PC-9 (cell line): ENCODE measurements around the gene TAC3. TPM values are rescaled to one million over a fixed set of nuclear protein-coding genes. Genes with fewer than 3 reads are reported as not detected.

Experiments used
- BruUV-seq: library from RNA; stranded (reverse); fragments of 400-500 nt; replicated peaks from 2 replicates; lab custom pipeline; 2021; lab: Mats Ljungman, UMichigan
- CTCF ChIA-PET: fragments of 300-600 bp; sonication (Branson Sonifier 250); formaldehyde crosslinking; loops from one replicate; lab custom pipeline; 2022; ENCODE audit warnings: antibody characterized with exemption; lab: Charles Lee
- POLR2A ChIA-PET: fragments of 300-600 bp; sonication (Branson Sonifier 250); formaldehyde crosslinking; loops from one replicate; lab custom pipeline; 2022; ENCODE audit warnings: antibody characterized with exemption; ENCODE audit not compliant: unreplicated experiment; lab: Charles Lee
- DNase-seq, 2 experiments: peaks; one replicate each; pipeline versions ENCODE4 v3.0.0 to v3.0.0-alpha.2; 2015 to 2022; ENCODE audit warnings: mixed read lengths in 1 of 2
- H2AFZ ChIP-seq: fragments of 200-600 bp; sonication (generic); 2 replicates; pipeline ENCODE4 v1.8.1; 2017; ENCODE audit warnings: antibody characterized with exemption
- H3F3A ChIP-seq: fragments of 200-600 bp; sonication (generic); 2 replicates; pipeline ENCODE4 v1.8.1; 2017; ENCODE audit warnings: antibody characterized with exemption, mild to moderate bottlenecking, low read depth; ENCODE audit not compliant: insufficient read depth
- H3K27ac ChIP-seq: fragments of 200-600 bp; sonication (generic); 2 replicates; pipeline ENCODE4 v1.6.1; 2016; ENCODE audit warnings: mixed run types
- H3K27me3 ChIP-seq: fragments of 200-600 bp; sonication (generic); 2 replicates; pipeline ENCODE4 v1.6.1; 2016; ENCODE audit warnings: low read depth, mixed run types; ENCODE audit not compliant: insufficient read depth
- H3K36me3 ChIP-seq: fragments of 200-600 bp; sonication (generic); 2 replicates; pipeline ENCODE4 v1.6.1; 2016; ENCODE audit warnings: low read depth, mixed run types
- H3K4me1 ChIP-seq: fragments of 200-600 bp; sonication (generic); replicated peaks from 2 replicates; pipeline ENCODE4 v1.6.1; 2016; ENCODE audit warnings: mixed run types; ENCODE audit not compliant: insufficient read depth
- H3K4me2 ChIP-seq: fragments of 200-600 bp; sonication (generic); 2 replicates; pipeline ENCODE4 v1.6.1; 2017; ENCODE audit warnings: mixed run types
- H3K4me3 ChIP-seq: fragments of 200-600 bp; sonication (generic); 2 replicates; pipeline ENCODE4 v1.6.1; 2016; ENCODE audit warnings: mixed run types
- H3K79me2 ChIP-seq: fragments of 200-600 bp; sonication (generic); 2 replicates; pipeline ENCODE4 v1.6.1; 2017; ENCODE audit warnings: low read depth, mixed run types
- H3K9me2 ChIP-seq: fragments of 200-600 bp; sonication (generic); 2 replicates; pipeline ENCODE4 v1.8.1; 2017; ENCODE audit warnings: mild to moderate bottlenecking; ENCODE audit not compliant: insufficient read depth
- H3K9me3 ChIP-seq: fragments of 200-600 bp; sonication (generic); 2 replicates; pipeline ENCODE4 v1.8.1; 2016; ENCODE audit warnings: low read depth; ENCODE audit not compliant: insufficient read depth
- H4K20me1 ChIP-seq: fragments of 200-600 bp; sonication (generic); 2 replicates; pipeline ENCODE4 v1.8.1; 2017; ENCODE audit not compliant: insufficient read depth
- CTCF ChIP-seq: fragments of 200-600 bp; sonication (generic); conservative IDR thresholded peaks from 2 replicates; pipeline ENCODE4 v1.6.1; 2017; ENCODE audit warnings: mixed run types, antibody characterized with exemption, mild to moderate bottlenecking, moderate library complexity
- EZH2 ChIP-seq: fragments of 200-600 bp; sonication (generic); IDR thresholded peaks from 2 replicates; pipeline ENCODE4 v1.8.0; 2017; ENCODE audit warnings: antibody characterized with exemption, low read depth
- intact Hi-C: fragments of 100-400 bp; cut with micrococcal nuclease; formaldehyde crosslinking; loops from one replicate; pipeline ENCODE4 v1.10.0; 2022; ENCODE audit not compliant: unreplicated experiment
- total RNA-seq: library from RNA; stranded (reverse); gene quantifications from 2 replicates; pipeline ENCODE4 v1.2.3, GENCODE V29; 2021

Gene TAC3
- total RNA-seq, 1 experiment from 2014 or later: not detected

GRCh38 chr12:57031789-57032188 lies 15.5 kb upstream of the TAC3 start:
- intact Hi-C loops: loop anchor here (2.0 kb wide), 1 partner anchor 55 kb away; no protein-coding TSS in a partner anchor

GRCh38 chr12:57031138-57031725 lies 14.9 kb upstream of the TAC3 start:
- Histone ChIP-seq H4K20me1 (no peaks in the 10 kb centered on the region), H3K27me3 (peaks cover 43% of the 10 kb centered on the region), H3K36me3 (no peaks in the 10 kb centered on the region), H3K4me1 (no peaks in the 10 kb centered on the region), H2AFZ (no peak overlapping the region), H3K9me2 (no peaks in the 10 kb centered on the region), H3K27ac (no peak overlapping the region), H3F3A (no peaks in the 10 kb centered on the region), H3K79me2 (no peaks in the 10 kb centered on the region), H3K4me3 (no peak overlapping the region), H3K9me3 (no peaks in the 10 kb centered on the region), H3K4me2 (no peak overlapping the region)
- TF ChIP-seq CTCF: no peak
- TF ChIP-seq EZH2: no peak
- peak in 1 of 2 experiments; percentile 11 for DNase-seq
- POLR2A ChIA-PET: no interaction called here
- intact Hi-C loops: no loop called here
- no TSS peak for BruUV-seq
- CTCF ChIA-PET: interaction anchor here (0.6 kb wide), 1 partner anchor 525 kb away, joined by 3 read pairs; no protein-coding TSS in a partner anchor

More at GRCh38 chr12:57031789-57032188, 15.5 kb upstream of the TAC3 start:
- Histone ChIP-seq H3K36me3 (no peaks in the 10 kb centered on the region), H4K20me1 (no peaks in the 10 kb centered on the region), H3F3A (no peaks in the 10 kb centered on the region), H3K9me2 (no peaks in the 10 kb centered on the region), H3K4me1 (no peaks in the 10 kb centered on the region), H3K27ac (no peak overlapping the region), H3K79me2 (no peaks in the 10 kb centered on the region), H3K27me3 (peaks cover 43% of the 10 kb centered on the region), H3K4me2 (no peak overlapping the region), H2AFZ (no peak overlapping the region), H3K9me3 (no peaks in the 10 kb centered on the region), H3K4me3 (no peak overlapping the region)
- POLR2A ChIA-PET: no interaction called here
- TF ChIP-seq CTCF (no peak), EZH2 (no peak)
- no peak for DNase-seq
- BruUV-seq: no TSS peak
- CTCF ChIA-PET: interaction anchor here (0.6 kb wide), 1 partner anchor 525 kb away, joined by 3 read pairs; no protein-coding TSS in a partner anchor

- BruUV-seq: no TSS peak
- no peaks in the 10 kb centered on the region for H3K9me2 ChIP-seq
- H3K4me2 ChIP-seq: no peak overlapping the region
- no peaks in the 10 kb centered on the region for H3F3A ChIP-seq
- no peak overlapping the region for H3K4me3 ChIP-seq
- POLR2A ChIA-PET: no interaction called here
- H3K27ac ChIP-seq: no peak overlapping the region
- H3K79me2 ChIP-seq: no peaks in the 10 kb centered on the region
- DNase-seq: no peak
- no peak overlapping the region for H2AFZ ChIP-seq
- no peaks in the 10 kb centered on the region for H3K36me3 ChIP-seq
- peaks cover 44% of the 10 kb centered on the region for H3K27me3 ChIP-seq
- TF ChIP-seq CTCF (no peak), EZH2 (no peak)
- no peaks in the 10 kb centered on the region for H3K4me1 ChIP-seq
- CTCF ChIA-PET: no interaction called here
- H4K20me1 ChIP-seq: no peaks in the 10 kb centered on the region
- no peaks in the 10 kb centered on the region for H3K9me3 ChIP-seq
- intact Hi-C loops: no loop called here
These were observed 13.1 kb upstream of the TAC3 start for GRCh38 chr12:57029457-57029856.
